Activated CD4-positive, alpha-beta T cell treated with anti-CD3 and anti-CD28 coated beads, Interleukin-2, Interleukin-6, amounts not matched to agents 100 ng/mL and 50 ng/mL, durations not matched to agents 16 hours and 8 hours (primary cell): ENCODE data around the gene FAM131B.

Experiments
- DNase-seq: peaks from one replicate; pipeline ENCODE4 v3.0.0-alpha.2; 2020

Gene FAM131B

GRCh38 chr7:143382126-143382790 is 19.7 kb upstream of the FAM131B start:
- DNase-seq, result no peak

DNA sequence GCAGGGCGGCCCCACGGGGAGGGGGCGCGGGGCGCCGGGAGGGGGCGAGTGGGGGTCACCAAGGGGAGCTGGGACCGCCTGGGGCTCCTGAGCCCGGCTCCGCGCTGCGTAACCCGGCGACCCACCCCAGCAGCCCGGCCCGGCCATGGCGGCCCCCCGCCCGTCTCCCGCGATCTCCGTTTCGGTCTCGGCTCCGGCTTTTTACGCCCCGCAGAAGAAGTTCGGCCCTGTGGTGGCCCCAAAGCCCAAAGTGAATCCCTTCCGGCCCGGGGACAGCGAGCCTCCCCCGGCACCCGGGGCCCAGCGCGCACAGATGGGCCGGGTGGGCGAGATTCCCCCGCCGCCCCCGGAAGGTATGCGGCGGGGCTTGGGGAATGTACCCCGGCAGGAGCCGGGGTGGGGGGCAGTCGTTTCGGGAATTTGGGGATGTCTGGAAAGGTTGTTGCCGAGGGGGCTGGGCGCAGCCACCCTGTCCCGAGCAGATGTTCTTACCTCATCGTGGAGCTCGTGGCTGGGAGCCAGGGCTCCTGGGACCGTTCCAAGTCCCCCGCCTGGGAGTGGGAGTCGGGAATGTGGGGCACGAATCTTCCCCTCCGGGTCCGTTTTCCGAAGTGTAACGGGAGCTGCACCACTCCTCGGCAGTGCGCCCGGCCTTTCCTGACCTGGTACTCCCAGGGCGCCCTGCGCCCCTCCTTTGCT is 19.1 kb upstream of the FAM131B start:
- no peak for DNase-seq

GRCh38 chr7:143380646-143381426 is 18.3 kb upstream of the FAM131B start, which contains the start of gene ZYX:
Gene ZYX, plus strand, starts transcription at chr7:143381345. Its CDS starts 227 bp downstream, at chr7:143381572.
- peak; percentile 95 for DNase-seq

GRCh38 chr7:143380260-143380645 is 17.7 kb upstream of the FAM131B start:
- peak; percentile 89 for DNase-seq

GRCh38 chr7:143379611-143380259 is 17.2 kb upstream of the FAM131B start:
- DNase-seq, result peak; percentile 30

GRCh38 chr7:143376396-143376795 is 13.9 kb upstream of the FAM131B start:
- DNase-seq, result no peak

- DNase-seq, result peak; percentile 62
Measured at GRCh38 chr7:143375298-143376034, 13.0 kb upstream of the FAM131B start.

- no peak for DNase-seq
Measured at GRCh38 chr7:143374561-143374960, 12.0 kb upstream of the FAM131B start.

- DNase-seq, result no peak
Measured at GRCh38 chr7:143373255-143373794, 10.8 kb upstream of the FAM131B start.

DNA sequence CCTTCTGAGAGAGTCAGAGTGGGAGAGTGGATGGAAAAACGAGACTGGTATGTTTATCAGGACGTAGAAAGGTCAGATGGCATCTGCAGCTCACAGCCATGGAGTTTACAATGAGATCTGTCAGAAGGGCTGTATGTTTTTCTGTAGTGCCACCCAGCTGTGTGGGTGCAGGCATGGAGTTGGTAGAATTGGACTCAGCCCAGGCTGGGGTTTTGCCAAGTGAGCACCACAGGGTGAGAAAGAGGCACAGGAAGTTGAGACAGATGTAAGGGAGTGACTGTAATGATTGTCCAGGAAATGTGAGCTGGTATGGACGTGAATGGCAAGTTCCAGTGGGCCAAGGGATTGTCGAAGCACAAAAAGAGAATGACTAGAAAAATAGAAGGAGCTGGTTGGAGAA is 9.6 kb upstream of the FAM131B start:
- peak; percentile 71 for DNase-seq

- DNase-seq, result no peak
Measured at GRCh38 chr7:143369678-143370651, 7.5 kb upstream of the FAM131B start.

- DNase-seq, result no peak
Measured at GRCh38 chr7:143368387-143368786, 5.9 kb upstream of the FAM131B start.

DNA sequence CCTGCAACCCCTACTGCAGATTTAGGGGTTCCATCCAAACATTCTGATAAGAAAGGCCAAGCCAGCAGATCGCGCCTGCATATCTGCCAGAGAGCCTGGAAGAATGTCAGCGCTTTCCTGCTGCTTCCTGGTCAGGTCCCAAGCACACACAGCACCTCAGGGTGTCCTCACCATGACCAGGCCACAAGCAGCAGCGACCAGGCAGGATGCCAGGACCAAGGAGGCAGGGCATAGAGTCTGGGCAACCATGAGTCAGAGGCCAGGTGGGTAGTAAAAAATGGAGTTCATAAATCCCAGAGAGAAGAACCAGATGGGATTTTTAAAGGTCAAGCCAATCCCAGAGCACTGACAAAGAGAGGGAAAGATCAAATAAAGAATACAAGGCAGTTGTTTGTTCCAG is 5.5 kb upstream of the FAM131B start:
- DNase-seq, result no peak

DNA sequence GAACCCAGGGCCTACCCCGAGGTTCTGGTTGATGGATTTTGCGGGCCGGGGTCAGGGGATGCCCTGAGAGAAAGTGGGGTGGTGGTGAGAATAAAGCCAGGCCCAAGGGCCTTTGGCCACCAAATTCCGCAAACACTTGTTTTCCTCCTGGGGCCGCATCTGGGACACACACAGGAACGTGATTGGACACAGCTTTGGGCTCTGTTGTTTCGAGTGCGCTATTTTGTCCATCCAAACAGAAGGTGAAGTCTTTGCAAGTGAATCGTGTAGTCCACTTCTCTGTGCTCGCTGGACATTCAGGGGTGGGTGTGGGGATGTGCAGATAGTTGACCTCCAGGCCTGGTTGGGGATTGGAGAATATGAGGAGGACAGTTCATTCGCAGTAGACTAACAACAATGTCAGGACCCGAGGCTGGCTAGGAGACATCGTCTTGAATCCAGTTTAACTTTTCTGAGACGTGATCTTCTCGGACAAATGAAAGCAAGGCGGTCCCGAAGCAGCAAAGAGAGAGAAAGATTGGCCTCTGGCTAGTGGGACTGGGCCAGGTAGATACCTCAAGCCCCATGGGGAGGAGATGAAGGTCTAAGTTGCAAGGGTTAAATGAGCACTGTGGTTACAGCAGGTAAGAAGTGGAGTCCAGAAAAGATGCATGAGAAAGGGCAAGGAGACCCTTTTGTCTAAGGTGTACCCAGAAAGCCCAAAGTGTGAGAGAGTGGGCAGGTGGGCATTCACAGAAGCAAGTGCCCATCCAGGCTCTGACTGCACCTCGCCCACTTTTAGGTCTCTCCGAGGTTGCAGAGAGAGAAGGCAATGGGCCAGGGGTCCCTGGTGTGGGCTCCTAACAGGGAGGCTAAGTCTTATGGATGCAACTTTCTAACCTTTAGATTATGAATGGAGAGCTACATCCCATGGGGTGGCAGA is 764 bp upstream of the FAM131B start:
- no peak for DNase-seq

DNA sequence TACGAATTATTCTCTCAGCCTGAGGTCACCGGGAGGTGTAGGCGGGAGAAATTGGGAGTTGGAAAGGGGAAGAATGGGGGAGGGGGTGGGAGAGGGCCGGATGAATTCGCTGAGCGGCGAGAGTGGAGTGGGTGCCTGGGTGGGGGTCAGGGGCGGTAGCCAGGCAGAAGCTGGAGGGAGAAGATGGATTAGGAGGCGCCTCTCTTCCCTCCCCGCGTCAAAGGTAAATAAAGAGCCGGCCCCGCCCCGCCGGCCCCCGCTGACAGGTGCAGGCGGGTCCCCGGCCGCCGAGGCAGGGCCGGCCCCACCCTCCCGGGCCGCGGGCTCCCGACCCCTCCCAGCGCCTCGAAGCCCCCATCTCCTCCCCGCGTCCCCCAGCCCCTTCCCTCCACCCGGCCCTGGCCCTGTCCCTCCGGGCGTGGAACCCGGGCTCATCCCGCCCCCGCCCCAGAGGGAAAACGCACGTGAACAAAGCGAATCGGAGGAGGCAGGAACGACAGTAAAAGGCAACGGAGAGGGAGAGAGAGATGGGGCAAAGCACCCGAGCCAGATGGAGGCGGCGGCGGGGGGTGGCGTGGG is 872 bp downstream of the FAM131B start:
- DNase-seq, result no peak

- DNase-seq, result no peak
Measured at GRCh38 chr7:143360788-143361551, 1.5 kb downstream of the FAM131B start.

DNA sequence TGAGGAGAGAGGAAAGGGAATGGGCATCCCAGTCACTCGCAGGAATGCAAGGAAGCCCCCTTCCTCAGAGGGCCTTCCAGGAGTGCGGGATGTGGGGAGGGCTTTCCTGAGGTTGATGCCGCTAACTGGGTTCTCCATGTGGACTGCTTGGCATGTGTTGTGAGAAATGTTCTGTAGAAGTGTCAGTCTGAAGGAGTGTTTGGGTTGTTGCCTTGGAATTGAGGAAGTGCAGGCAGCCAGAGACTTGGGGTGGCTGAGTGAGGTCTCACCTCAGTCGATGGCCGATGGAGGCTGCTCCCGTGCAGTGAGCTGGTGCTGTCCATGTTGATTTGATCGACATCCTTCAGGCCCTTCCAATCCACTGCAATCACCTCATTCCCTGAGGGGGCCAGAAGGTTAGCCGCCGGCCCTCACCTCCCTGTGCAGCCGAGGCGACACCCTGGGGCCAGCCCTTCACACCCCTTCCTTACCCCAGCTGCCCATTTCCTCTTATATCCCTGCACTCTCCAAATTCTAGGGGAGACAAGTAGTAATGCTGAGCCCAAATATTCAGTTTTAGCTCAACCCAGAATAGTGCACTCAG is 2.7 kb downstream of the FAM131B start:
- DNase-seq, result no peak

DNA sequence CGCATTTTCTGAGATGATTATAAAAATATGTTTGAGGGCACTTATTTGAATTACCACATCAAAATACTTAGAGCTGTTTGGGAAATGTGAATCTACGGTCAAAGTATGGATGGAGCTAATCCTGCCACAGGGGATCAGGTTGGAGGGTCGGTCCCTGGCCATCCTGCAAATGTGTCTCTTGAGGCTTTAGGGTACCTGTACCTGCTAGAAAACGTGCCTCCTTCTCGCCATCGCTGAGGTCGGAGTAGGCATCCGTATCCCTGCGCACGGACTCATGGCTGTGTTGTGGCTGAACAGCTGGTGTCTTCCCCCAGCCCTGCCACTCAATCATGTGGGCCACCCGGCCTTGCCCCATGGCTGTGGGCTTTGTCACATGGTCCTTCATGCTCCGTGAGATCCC is 3.9 kb downstream of the FAM131B start:
- DNase-seq, result no peak
